Mucosa of descending colon (tissue), 3 donors: Measurements from ENCODE around the gene TBCK. TPM values are rescaled to one million over a fixed set of nuclear protein-coding genes. Genes with fewer than 3 reads are reported as not detected.

Experiments used
- ATAC-seq: fragments of 200-7000 bp; cut with Tn5 transposase; one replicate; pipeline ENCODE4 v1.9.1; 2020; ENCODE audit warnings: mild to moderate bottlenecking, moderate library complexity
- DNase-seq, 3 donors: peaks; one replicate each; pipeline ENCODE4 v3.0.0-alpha.2; 2020
- H3K36me3 ChIP-seq: fragments of 200-600 bp; one replicate; pipeline ENCODE4 v1.8.0; 2021; ENCODE audit warnings: low read depth, mild to moderate bottlenecking
- H3K4me1 ChIP-seq: fragments of 200-600 bp; one replicate; pipeline ENCODE4 v1.8.0; 2021; ENCODE audit warnings: low read depth, mild to moderate bottlenecking
- H3K4me3 ChIP-seq: fragments of 200-600 bp; one replicate; pipeline ENCODE4 v1.8.0; 2021; ENCODE audit warnings: mild to moderate bottlenecking
- H3K9me3 ChIP-seq: fragments of 200-600 bp; one replicate; pipeline ENCODE4 v1.8.0; 2021; ENCODE audit warnings: mild to moderate bottlenecking
- CTCF ChIP-seq: fragments of 200-600 bp; IDR thresholded peaks from one replicate; pipeline ENCODE4 v1.8.0; 2022; ENCODE audit warnings: antibody characterized with exemption, mild to moderate bottlenecking
- intact Hi-C, 2 donors: fragments of 100-400 bp; cut with DNase I in 1 of 2; cut with micrococcal nuclease in 1 of 2; formaldehyde crosslinking; loops; one replicate each; pipeline versions ENCODE4 v1.11.0 to v1.11.1; 2022; cut with DNase I, micrococcal nuclease
- long read RNA-seq, 2 donors: library from polyadenylated mRNA; unstranded; transcript quantifications; one replicate each; pipeline ENCODE4 v2.0.0, GENCODE V29; 2019 to 2021
- total RNA-seq, 3 donors: library from RNA; stranded (reverse); fragmentation: NEBNext Ultra II Directional in 2 of 3; extraction: Animal tissue kit (Norgen Biotek cat#: 25700) in 2 of 3; gene quantifications; one replicate each; pipeline versions ENCODE4 v1.2.1 to v1.2.4, GENCODE V29; 2021 to 2023
- donor health status: DM: no; HTN: no; CAD: no; lungs with moderate emphysema.
- donor health status: DM: no; HTN: no; CAD: no.
- donor health status: DM: no; HTN: yes; CAD: no.

The TBCK gene
- 10 to 100 TPM; 23.1 to 42.5 (median 38.3) TPM for total RNA-seq
- long read RNA-seq, donor 1, transcript TBCK-204 (26 exons, 3,047 nt): major isoform, 11 of 26 reads
- long read RNA-seq, donor 1, partial matches to known transcripts: 3 of 26 reads
- long read RNA-seq, donor 1, other reads (novel, unspliced or antisense): 11 of 26 reads
- long read RNA-seq, donor 2, partial matches to known transcripts: 1 of 1 reads
- long read RNA-seq, donor 2, other reads (novel, unspliced or antisense): 0 of 1 reads

GRCh38 chr4:106315968-106316772 is at the start of gene TBCK, which contains the start of gene AIMP1:
TBCK (minus strand) TSS chr4:106316209; CDS start chr4:106308960, 7,249 bp downstream.
AIMP1 (plus strand) TSS chr4:106316550; CDS start chr4:106325010, 8,460 bp downstream.
- ATAC-seq: peak; percentile 97
- Histone ChIP-seq H3K4me1 (peaks cover 8% of the 10 kb centered on the region), H3K36me3 (no peaks in the 10 kb centered on the region), H3K9me3 (no peaks in the 10 kb centered on the region), H3K4me3 (peak within 1 kb of the TSS; percentile 67)
- intact Hi-C loops: no loop called here
- peak; percentile 91 to 94 (median 91) for DNase-seq
- TF ChIP-seq CTCF: no peak

GRCh38 chr4:106365613-106366012 is 49.6 kb upstream of the TBCK start:
- H3K4me1 ChIP-seq: no peaks in the 10 kb centered on the region
- H3K9me3 ChIP-seq: no peaks in the 10 kb centered on the region
- intact Hi-C loops: loop anchor here in 1 of 2 donors (5.0 kb wide), 1 partner anchor 442 kb away; no protein-coding TSS in a partner anchor
- H3K4me3 ChIP-seq: no peak overlapping the region
- no peaks in the 10 kb centered on the region for H3K36me3 ChIP-seq
- DNase-seq (no peak), ATAC-seq (peak; percentile 56)
- no peak for TF ChIP-seq CTCF

- Histone ChIP-seq H3K9me3 (no peaks in the 10 kb centered on the region), H3K4me1 (no peaks in the 10 kb centered on the region), H3K36me3 (no peaks in the 10 kb centered on the region), H3K4me3 (no peak overlapping the region)
- DNase-seq: no peak
- TF ChIP-seq CTCF: no peak
- ATAC-seq: no peak
- intact Hi-C loops: no loop called here
Observed at GRCh38 chr4:106364282-106364681, 48.3 kb upstream of the TBCK start.

DNA sequence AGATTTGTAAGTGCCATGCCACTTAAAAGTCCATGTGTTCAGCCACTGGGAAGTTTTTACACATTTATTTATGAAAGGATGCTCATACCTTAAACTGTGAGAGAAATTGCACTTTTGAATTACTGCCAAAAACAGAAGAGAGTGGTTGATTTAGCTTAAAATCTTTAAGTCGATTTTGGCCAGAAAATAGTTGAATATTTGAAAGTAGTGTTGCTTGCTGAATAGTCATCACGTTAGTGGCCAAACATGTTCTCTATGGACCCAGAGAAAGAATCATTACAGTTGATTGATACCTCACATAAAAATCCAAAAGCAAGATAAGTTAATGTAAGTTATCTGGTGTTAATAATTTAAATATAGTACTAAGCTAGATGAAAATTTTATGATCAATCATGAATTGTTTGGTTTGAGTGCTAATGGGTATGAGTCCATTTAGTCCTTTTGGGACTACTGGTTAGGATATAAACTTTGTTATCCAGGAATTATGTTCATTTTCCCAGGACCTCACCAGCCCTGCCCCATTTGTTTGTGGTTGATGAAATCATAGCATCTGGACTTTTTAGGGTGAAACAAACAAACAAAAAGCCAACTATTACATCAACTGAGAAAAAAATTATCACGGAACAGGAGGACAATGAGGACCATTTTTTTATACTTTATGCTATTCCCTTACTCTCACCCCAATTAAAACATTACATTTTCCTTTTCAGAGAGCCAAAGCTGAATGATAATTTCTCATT is 46.2 kb upstream of the TBCK start:
- H3K9me3 ChIP-seq: no peaks in the 10 kb centered on the region
- H3K36me3 ChIP-seq: no peaks in the 10 kb centered on the region
- ATAC-seq: no peak
- DNase-seq: no peak
- TF ChIP-seq CTCF: no peak
- H3K4me1 ChIP-seq: no peaks in the 10 kb centered on the region
- H3K4me3 ChIP-seq: no peak overlapping the region
- intact Hi-C loops: no loop called here

DNA sequence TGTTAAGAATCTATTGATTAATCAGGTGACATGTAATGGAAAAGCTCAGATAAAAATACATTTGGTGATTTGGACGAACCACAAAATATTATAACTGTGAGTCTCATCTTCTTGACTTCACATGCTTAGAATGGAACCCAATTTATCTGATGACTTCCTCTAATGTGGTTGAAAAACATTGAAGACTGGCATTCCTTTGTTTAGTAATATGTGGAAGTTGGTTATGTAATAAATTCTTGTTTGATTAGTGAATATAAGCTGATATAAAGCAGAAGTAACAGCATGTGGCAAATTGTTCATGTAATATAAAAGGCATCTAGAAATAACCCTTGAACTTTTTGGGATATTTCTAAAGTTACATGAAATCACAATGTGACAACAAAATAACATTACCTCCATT is 42.9 kb upstream of the TBCK start:
- H3K36me3 ChIP-seq: no peaks in the 10 kb centered on the region
- no peaks in the 10 kb centered on the region for H3K9me3 ChIP-seq
- intact Hi-C loops: no loop called here
- no peak overlapping the region for H3K4me3 ChIP-seq
- TF ChIP-seq CTCF: no peak
- ATAC-seq: no peak
- H3K4me1 ChIP-seq: no peaks in the 10 kb centered on the region
- DNase-seq: no peak
